GM12801 (cell line): ENCODE results near the gene SLC12A1.

Experiments used
- TF ChIP-seq, protein P1 (sequence below): IDR thresholded peaks from one replicate; pipeline ENCODE4 v1.5.1; 2011; ENCODE audit warnings: control low read depth; ENCODE audit not compliant: insufficient read length; ENCODE audit errors: extremely low read depth

SLC12A1 gene

DNA sequence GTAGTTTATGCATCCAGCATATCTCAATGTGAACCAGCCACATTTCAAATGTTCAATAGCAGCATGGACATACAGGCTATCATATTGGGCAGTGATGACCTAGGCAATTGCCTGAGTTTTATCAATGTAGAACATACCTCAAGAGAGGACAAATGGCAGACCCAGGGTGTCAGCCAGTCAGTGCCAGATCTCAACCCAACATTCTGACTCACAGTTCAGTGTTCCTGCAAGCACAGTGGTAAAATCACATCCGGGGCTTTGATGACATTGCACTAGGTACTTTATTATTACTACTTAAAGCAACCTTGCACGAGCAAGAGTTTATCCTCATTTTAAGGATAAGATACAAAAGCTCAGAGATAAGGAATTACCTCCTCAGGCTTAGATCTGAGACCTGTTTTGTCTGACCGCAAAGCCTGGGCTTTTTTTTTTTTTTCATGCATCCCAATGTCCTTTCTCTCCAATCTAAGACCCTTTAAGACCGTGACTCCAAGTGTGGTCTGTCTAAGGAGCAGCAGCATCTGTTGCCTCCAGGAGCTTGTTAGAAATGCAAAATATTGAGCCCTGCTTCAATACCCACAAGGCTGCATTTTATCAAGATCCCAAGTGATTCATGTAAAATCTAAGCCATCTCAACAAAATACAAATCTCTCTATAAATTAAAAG, 60.1 kb downstream of the SLC12A1 start:
- TF ChIP-seq, protein P1, sequence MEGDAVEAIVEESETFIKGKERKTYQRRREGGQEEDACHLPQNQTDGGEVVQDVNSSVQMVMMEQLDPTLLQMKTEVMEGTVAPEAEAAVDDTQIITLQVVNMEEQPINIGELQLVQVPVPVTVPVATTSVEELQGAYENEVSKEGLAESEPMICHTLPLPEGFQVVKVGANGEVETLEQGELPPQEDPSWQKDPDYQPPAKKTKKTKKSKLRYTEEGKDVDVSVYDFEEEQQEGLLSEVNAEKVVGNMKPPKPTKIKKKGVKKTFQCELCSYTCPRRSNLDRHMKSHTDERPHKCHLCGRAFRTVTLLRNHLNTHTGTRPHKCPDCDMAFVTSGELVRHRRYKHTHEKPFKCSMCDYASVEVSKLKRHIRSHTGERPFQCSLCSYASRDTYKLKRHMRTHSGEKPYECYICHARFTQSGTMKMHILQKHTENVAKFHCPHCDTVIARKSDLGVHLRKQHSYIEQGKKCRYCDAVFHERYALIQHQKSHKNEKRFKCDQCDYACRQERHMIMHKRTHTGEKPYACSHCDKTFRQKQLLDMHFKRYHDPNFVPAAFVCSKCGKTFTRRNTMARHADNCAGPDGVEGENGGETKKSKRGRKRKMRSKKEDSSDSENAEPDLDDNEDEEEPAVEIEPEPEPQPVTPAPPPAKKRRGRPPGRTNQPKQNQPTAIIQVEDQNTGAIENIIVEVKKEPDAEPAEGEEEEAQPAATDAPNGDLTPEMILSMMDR, result no peak

GRCh38 chr15:48267766-48268165, 61.7 kb downstream of the SLC12A1 start:
- TF ChIP-seq, protein P1, result no peak

DNA sequence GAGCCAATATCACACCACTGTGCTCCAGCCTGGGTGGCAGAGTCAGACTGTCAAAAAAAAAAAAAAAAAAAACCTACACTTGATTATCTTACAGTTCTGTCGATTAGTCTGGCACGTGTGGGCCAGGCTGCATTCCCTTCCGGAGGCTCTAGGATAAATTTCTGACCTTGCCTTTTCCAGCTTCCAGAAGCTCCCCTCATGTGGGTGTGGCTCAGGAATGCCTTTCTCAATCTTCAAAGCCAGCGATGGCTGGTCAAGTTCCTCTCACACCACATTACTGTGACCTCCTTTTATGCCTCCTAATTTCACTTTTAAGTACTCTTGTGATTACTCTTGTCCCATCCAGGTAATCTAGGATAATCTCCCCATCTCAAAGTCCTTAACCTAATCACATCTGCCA, 66.9 kb downstream of the SLC12A1 start:
- TF ChIP-seq, protein P1, result no peak

- TF ChIP-seq, protein P1, result no peak
Observed at GRCh38 chr15:48278666-48279065, 72.6 kb downstream of the SLC12A1 start.

DNA sequence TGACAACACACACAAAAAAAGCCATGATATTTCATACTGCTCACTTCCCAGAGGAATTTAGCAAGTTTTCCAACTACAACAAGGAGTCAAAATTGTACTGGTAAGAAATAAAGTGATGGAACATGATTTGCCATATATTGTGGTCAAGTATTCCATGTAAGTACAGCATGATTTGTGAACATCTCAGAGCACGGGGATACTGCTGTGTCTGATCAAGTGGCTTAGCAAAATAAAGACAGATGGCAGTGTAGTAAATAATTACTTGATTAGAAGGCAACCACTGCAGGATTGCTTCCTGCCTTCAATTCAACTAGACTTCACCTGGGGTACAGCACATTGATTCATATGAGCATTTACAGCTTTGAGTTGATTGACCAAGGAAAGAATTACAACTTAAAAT, 73.5 kb downstream of the SLC12A1 start:
- TF ChIP-seq, protein P1, result no peak

- TF ChIP-seq, protein P1, result no peak
Observed at GRCh38 chr15:48281674-48282073, 75.6 kb downstream of the SLC12A1 start.

DNA sequence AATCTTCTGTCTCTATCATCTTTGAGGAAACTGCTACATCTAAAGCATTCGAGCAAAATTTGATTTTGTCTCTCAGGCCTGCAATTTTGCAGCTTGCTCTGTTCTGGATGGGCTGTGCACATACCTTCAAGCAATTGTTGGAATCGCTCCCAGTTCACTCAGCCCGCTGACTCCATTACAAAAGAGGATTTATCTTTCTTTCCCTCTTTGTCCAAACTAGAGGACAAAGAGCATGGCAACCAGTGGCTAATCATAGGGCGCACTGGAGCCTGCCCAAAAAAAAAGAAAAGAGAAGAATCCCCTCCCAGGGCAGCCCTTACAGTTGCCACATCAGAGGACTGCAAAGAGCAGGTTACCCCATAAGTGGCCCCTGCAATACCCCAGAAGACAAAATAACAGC, 76.1 kb downstream of the SLC12A1 start:
- TF ChIP-seq, protein P1, result no peak
